ENCODE data around the gene EIF4B.

- TF ChIP-seq CTCF (IDR thresholded peaks at IDR 0.05 in 4 of 5, conservative IDR thresholded peaks at IDR 0.05 in 1 of 5) (no peak), POLR2A (IDR thresholded peaks at IDR 0.05) (no peak)
Measured at GRCh38 chr12:53070877-53071492, 64.7 kb downstream of the EIF4B start.

All from gastrocnemius medialis (tissue), 4 donors.